ENCODE results near the gene AFF2. TPM values are rescaled to one million over a fixed set of nuclear protein-coding genes. Genes with fewer than 3 reads are reported as not detected.

Gene AFF2
- total RNA-seq, 1 donor from 2014 or later: under 0.01 TPM

- no peaks in the 10 kb centered on the region for H3K27me3 ChIP-seq (ENCODE audit: control insufficient read depth, insufficient read depth, low read length)
- no peak for DNase-seq (ENCODE audit: low read depth)
- FAIRE-seq: no peak
Observed at GRCh38 chrX:149003863-149004660, 503.6 kb downstream of the AFF2 start.

GRCh38 chrX:149004936-149005335 lies 504.5 kb downstream of the AFF2 start:
- Histone ChIP-seq H3K27me3 (ENCODE audit: control insufficient read depth, insufficient read depth, low read length) (no peaks in the 10 kb centered on the region), H3K36me3 (ENCODE audit: control insufficient read depth, insufficient read depth, low read length) (no peaks in the 10 kb centered on the region), H3K4me3 (ENCODE audit: low read depth, low read length) (no peak overlapping the region)
- TF ChIP-seq CTCF (IDR thresholded peaks at IDR 0.05; ENCODE audit: insufficient read depth, low read length, severe bottlenecking): no peak
- no peak for FAIRE-seq
- no peak for DNase-seq (ENCODE audit: low read depth)

More at GRCh38 chrX:149003863-149004660, 503.6 kb downstream of the AFF2 start:
- no peak for TF ChIP-seq CTCF (IDR thresholded peaks at IDR 0.05; ENCODE audit: insufficient read depth, low read length, severe bottlenecking)
- Histone ChIP-seq H3K4me3 (ENCODE audit: low read depth, low read length) (no peak overlapping the region), H3K36me3 (ENCODE audit: control insufficient read depth, insufficient read depth, low read length) (no peaks in the 10 kb centered on the region)

GRCh38 chrX:149006235-149006634 lies 505.8 kb downstream of the AFF2 start:
- no peak for FAIRE-seq
- Histone ChIP-seq H3K27me3 (ENCODE audit: control insufficient read depth, insufficient read depth, low read length) (no peaks in the 10 kb centered on the region), H3K4me3 (ENCODE audit: low read depth, low read length) (no peak overlapping the region), H3K36me3 (ENCODE audit: control insufficient read depth, insufficient read depth, low read length) (no peaks in the 10 kb centered on the region)
- no peak for TF ChIP-seq CTCF (IDR thresholded peaks at IDR 0.05; ENCODE audit: insufficient read depth, low read length, severe bottlenecking)
- no peak for DNase-seq (ENCODE audit: low read depth)

- Histone ChIP-seq H3K27me3 (ENCODE audit: control insufficient read depth, insufficient read depth, low read length) (no peaks in the 10 kb centered on the region), H3K36me3 (ENCODE audit: control insufficient read depth, insufficient read depth, low read length) (no peaks in the 10 kb centered on the region), H3K4me3 (ENCODE audit: low read depth, low read length) (no peak overlapping the region)
- FAIRE-seq: no peak
- no peak for TF ChIP-seq CTCF (IDR thresholded peaks at IDR 0.05; ENCODE audit: insufficient read depth, low read length, severe bottlenecking)
- DNase-seq (ENCODE audit: low read depth): no peak
Observed at GRCh38 chrX:149007423-149007822, 507.0 kb downstream of the AFF2 start.

- Histone ChIP-seq H3K27me3 (ENCODE audit: control insufficient read depth, insufficient read depth, low read length) (no peaks in the 10 kb centered on the region), H3K4me3 (ENCODE audit: low read depth, low read length) (no peak overlapping the region), H3K36me3 (ENCODE audit: control insufficient read depth, insufficient read depth, low read length) (no peaks in the 10 kb centered on the region)
- no peak for DNase-seq (ENCODE audit: low read depth)
- TF ChIP-seq CTCF (IDR thresholded peaks at IDR 0.05; ENCODE audit: insufficient read depth, low read length, severe bottlenecking): no peak
- FAIRE-seq: no peak
Observed at GRCh38 chrX:149010013-149010852, 509.8 kb downstream of the AFF2 start.
